Renal cortex interstitium (tissue), 11 donors: Measurements from ENCODE around the gene PTGIR. TPM values are rescaled to one million over a fixed set of nuclear protein-coding genes. Genes with fewer than 3 reads are reported as not detected.

Experiments
- DNase-seq, 11 donors: peaks; one replicate each; pipeline ENCODE4 v3.0.0-alpha.2; 2013; ENCODE audit warnings: low read depth in 9 of 11, low spot score in 4 of 11; ENCODE audit errors: extremely low read depth in 1 of 11
- polyA plus RNA-seq, 3 donors: library from polyadenylated mRNA; unstranded; fragments of 120-200 nt; gene quantifications; one replicate each; pipeline ENCODE4 v1.2.1, GENCODE V29; 2013; ENCODE audit not compliant: insufficient read length in 3 of 3

The PTGIR gene
- polyA plus RNA-seq, 3 donors, result 1.3 to 2.8 (median 2.6) TPM

DNA sequence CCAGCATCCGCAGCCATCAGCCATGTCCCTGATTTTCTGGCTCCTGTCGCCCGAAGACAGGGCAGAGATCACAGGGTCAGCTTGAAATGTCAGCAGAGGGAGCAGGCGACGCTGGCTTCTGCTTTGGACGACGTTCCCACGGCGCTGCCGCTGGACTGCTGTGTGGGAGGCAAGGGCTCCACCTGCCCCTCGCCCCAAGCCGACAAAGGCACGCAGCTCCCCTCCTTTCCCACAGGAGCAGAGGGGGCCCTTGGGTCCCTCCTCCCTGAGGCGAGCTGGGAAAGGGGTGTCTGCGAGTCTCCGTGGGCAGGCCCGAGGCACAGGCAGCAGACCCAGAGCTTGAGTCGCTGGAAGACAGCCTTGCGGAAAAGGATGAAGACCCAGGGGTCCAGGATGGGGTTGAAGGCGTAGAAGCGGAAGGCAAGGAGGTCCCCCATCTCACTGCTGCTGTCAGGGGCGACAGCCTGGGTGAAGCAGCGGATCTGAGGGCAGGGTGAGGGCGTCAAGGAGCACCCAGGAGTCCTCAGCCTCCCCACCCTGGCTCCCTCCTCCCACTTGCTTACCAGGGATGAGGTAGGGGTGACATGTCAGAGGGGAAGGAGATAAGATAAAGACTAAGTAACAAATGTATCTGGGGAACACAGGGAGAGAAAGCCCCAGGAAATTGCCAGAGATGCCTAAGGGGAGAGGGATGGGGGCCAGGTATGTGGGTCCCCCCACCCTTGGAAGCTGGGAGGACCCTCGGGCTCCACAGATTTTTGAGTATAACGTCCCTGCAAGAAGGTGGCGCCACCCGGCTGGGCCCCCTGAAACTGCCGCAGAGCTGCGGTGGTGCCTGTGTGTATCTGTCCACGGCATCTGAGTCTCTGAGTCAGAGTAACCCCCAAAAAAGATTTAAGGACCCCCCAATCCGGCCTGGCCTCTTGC, 3.4 kb downstream of the PTGIR start:
- DNase-seq, result no peak

DNA sequence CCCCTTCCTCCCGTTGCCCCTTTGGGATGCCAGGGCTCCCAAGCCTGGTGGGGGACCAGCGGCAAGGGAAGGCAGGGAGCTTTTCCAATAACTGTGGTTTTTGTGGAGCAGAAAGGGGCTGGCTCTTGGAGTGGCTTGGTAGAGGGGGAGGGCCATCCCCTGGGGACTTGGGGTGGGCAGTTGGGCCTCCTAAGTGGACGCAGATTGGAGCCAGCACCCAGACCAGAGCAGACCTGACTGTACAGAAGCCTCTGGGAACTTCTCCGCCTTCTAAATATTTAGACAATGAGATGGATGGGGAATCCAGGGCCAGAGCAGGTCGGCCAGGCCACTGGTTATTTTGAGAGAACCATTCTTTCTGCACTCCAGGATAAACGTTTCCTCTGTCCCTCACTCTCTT, 4.2 kb downstream of the PTGIR start:
- no peak for DNase-seq

DNA sequence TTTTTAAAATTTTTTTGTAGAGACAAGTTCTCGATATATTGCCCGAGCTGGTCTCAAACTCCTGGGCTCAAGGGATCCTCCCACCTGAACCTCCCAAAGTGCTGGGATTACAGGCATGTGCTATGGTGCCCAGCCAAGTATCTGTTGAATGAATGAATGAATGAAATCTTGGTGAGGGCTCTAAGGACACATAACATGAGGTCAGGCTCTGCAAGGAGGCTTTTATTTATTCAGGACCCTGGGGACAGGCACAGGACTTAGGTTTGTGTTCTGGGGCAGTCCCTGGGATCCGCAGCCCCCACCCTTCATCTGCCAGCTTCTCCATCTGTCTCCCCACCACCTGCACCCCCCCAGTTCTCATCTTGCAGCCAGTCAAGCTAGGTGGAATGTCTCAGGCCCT, 4.6 kb downstream of the PTGIR start:
- no peak for DNase-seq

DNA sequence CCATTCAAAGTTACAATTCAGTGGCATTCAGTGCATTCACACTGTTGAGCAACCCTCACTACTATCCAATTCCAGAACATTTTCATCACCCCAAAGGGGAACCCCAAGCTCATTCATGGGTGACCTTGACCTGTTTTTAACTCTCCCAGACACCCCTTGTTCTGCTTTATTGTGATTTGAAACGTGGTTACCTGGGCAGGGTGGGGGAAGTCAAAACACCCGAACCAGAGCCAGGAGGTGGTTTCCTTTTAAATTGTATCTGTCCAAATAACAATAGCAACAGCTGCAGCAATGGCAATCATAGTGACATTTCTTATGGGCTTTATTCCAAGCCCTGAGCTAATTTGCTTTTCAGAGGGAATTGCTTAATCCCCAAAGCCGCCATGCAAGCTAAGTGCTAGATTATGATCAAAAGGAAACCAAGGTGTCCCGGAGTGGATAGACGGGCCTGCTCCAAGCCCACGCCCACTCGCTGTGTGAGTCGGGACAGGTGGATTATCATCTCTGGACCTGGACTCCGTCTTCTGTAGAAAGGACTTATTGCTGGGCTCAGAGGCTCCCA, 6.1 kb downstream of the PTGIR start:
- DNase-seq, result no peak

DNA sequence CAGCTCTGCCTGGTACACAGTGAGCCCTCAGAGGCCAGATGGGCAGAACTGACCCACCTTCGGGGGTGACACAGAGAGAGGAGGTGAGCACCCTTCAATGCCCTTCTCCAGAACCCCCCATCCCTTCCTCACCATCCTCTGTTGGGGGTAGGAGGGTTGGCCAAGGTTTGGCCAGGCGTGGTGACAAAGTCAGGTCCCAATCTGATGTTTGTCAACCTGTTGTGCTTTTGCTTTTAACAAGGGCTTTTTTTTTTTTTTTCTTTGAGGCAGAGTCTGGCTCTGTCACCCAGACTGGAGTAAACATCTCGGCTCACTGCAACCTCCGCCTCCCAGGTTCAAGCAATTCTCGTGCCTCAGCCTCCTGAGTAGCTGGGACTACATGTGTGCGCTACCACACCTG, 7.3 kb downstream of the PTGIR start:
- no peak for DNase-seq

DNA sequence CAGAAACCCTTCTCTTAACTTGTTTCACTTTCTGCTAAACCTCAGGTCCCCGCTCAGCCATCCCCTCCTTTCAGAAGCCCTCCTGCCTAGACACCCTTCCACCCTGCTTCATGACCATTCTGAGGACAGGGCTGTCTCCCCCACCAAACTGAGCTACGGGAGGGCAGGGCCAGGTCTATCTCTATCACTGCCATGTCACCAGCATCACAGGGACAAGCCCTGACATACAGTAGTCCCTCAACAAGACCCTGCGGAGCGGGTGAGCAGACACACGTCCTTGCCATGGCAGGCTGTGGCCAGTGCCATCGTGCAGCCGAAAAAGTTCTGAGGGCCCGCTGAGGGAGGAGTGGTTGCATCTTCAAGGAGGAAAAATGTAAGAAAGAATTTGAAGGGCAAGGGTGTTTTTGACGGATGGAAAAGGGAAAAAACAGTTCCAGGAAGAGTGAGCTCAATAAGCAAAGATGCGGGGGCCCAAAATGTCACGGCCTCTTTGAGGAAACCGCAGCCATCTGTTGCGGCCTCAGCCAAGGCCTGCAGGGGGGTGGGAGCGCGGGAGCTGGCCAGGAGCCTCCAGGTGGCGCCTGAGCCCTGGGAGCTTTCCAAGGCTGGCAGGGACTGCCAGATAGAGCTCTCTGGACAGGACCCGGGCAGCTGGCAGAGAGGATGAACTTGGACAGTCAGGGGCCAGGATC, 8.1 kb downstream of the PTGIR start:
- DNase-seq, result no peak

DNA sequence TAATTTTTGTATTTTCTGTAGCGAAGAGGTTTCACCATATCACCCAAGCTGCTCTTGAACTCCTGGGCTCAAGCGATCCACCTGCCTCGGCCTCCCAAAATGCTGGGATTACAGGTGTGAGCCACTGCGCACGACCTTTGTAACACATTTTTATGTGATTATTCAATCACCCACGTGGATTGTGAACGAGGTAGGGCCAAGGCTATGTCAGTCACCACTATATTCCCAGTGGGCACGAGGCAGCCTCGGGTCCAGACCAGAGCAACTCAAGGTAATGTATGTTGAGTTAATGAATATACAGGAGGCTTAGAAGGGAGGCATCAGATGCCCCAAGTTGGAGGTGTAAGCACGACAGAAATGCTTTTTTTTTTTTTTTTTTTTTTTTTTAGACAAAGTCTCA, 8.9 kb downstream of the PTGIR start:
- no peak for DNase-seq

DNA sequence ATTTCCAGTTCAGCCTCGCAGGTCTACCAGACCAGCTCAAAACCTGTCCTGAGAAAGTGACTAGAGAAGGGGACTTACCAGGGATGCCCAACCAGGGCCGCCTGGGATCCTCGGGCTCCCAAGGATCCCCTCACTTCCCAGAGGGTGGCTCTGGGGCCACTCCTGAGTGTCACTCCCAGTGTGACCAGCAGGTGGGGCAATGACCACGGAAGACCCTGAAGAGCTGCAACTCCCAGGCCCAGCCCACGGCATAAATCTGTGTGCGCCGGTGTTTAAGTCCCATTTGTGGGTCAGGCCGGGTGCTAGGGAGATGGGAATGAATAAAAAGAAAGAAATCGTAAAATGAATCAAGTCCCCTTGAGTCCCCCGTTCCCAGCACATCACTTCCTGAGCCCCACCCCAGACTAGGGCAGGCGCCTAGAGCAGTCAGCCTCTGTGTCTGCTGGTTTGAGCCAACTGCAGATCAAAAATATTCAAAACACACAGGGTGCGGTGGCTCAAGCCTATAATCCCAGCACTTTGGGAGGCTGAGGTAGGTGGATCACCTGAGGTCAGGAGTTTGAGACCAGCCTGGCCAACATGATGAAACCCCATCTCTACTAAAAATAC, 10.7 kb downstream of the PTGIR start:
- peak in 6 of 11 donors; percentile 67 to 76 (median 74) for DNase-seq

DNA sequence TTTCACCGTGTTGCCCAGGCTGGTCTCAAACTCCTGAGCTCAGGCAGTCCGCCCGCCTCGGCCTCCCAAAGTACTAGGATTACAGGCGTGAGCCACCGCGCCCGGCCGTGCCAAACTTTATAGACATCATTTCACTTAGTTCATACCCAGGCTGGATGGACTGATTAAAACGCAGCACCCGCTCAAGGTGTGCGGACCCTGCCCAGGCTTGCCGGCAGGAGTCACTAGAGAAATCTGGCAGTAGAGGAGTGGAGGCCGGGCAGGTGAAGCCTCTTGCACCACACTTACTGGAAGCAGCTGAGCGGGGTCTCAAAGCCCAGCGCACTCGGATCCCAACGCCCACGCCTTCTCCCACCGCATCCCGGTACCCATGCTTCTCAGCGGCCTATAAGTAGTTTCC, 11.4 kb downstream of the PTGIR start:
- no peak for DNase-seq

DNA sequence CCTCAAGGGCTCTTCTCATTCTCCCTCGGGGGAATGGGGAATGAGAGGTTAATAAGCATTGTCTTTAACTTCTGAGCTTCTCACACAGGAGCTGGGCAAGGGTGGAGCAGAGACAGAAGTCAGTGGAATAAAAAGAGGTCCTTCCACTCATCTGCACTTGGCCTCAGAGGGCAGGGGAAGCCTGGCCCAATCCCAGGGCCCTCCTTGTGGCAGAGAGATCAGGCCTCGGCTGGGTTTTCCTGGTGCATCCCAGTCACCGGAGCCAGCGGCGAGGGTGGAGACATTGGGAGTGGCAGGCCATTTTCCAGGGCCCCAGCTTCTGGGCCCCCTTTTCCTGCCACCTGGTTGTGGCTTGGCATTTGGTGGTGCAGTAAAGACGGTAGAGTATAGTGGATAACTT, 13.1 kb downstream of the PTGIR start:
- DNase-seq, result no peak

DNA sequence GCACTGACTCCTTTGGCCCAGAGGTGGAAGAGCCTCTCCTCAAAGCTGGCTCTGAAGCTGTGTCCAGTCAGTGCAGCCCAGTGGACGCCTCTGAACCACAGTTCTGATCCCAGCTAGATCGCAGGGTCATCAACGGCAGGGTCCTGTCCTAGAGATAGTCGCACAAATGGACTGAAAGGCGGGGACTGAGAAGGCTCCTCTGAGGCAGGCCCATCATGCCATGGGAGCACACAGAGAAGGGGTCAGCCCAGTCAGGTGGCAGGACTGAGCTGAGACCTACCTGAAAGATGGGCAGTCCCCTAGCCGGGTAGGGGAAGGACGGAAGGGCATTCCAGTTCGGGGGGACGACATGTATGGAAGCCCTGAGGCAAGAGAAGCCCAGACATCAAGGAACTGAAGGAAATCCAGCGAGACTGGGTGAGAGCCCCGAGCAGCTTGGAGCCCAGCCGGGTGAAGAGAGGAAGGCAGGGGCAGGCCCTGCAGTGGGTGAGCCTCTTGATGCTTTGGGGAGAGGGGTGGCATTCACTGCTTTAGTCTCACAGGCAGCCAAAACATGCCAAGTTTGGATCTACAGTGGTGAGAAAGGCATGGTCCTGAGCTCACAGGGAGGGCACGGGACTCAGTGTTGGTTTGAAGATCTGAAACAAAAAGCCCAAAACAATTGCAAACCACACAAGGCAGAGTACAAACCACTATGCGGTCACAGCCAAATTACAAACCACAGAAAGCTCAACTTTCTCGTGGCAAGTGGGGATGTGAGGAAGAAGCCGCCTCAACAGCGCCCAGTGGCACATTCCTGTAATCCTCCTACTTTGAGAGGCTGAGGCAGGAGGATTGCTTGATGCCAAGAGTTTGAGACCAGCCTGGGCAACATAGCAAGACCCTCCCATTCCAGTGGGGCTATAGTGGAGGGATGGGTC, 13.8 kb downstream of the PTGIR start:
- DNase-seq, result no peak

DNA sequence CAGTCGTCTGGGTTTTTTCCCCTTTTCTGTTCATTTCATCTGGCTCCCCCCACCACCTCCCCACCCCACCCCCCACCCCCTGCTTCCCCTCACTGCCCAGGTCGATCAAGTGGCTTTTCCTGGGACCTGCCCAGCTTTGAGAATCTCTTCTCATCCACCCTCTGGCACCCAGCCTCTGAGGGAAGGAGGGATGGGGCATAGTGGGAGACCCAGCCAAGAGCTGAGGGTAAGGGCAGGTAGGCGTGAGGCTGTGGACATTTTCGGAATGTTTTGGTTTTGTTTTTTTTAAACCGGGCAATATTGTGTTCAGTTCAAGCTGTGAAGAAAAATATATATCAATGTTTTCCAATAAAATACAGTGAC, 14.5 kb downstream of the PTGIR start:
- DNase-seq, result no peak

DNA sequence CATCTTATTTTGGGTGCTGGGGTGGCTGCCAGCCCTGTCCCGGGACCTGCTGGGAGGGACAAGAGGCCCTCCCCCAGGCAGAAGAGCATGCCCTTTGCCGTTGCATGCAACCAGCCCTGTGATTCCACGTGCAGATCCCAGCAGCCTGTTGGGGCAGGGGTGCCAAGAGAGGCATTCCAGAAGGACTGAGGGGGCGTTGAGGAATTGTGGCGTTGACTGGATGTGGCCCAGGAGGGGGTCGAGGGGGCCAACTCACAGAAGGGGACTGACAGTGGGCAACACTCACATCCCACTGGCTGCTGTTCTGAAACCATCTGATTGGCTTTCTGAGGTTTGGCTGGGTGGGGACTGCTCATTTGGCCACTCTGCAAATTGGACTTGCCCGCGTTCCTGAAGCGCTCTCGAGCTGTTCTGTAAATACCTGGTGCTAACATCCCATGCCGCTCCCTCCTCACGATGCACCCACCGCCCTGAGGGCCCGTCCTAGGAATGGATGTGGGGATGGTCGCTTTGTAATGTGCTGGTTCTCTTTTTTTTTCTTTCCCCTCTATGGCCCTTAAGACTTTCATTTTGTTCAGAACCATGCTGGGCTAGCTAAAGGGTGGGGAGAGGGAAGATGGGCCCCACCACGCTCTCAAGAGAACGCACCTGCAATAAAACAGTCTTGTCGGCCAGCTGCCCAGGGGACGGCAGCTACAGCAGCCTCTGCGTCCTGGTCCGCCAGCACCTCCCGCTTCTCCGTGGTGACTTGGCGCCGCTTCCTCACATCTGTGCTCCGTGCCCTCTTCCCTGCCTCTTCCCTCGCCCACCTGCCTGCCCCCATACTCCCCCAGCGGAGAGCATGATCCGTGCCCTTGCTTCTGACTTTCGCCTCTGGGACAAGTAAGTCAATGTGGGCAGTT, 15.1 kb downstream of the PTGIR start:
- DNase-seq, result no peak

DNA sequence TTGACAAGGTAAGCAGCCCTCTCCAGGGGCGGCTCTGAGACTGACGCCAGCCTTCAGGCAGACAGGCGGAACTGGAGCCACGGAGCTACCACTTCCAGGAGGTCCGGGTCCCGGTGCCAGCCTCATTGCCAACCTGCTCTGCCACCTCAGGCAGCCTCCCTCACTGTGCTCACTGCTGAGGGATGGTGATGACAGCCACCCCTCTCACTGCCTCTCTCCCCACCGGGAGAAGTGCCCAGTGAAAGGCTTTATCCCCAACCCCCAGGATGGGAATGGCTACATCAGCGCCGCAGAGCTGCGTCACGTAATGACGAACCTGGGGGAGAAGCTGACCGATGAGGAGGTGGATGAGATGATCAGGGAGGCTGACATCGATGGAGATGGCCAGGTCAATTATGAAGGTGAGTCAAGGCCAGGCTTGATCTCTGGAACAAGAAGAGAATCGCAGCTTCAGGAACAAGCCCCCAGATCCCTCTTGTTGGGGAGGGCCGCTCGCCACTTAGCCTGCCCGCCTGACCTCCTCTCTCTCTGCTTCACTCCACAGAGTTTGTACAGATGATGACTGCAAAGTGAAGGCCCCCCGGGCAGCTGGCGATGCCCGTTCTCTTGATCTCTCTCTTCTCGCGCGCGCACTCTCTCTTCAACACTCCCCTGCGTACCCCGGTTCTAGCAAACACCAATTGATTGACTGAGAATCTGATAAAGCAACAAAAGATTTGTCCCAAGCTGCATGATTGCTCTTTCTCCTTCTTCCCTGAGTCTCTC, 16.1 kb downstream of the PTGIR start:
- no peak for DNase-seq

DNA sequence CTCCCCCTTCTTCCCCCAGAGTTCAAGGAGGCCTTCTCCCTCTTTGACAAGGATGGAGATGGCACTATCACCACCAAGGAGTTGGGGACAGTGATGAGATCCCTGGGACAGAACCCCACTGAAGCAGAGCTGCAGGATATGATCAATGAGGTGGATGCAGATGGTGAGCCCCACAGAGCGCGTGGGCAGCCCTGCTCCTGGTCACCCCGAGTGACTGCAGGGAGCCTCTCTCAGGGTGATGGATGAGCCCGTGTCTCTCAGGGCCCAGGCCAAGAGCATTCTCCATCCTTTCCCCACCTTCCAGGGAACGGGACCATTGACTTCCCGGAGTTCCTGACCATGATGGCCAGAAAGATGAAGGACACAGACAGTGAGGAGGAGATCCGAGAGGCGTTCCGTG, 16.7 kb downstream of the PTGIR start:
- no peak for DNase-seq

DNA sequence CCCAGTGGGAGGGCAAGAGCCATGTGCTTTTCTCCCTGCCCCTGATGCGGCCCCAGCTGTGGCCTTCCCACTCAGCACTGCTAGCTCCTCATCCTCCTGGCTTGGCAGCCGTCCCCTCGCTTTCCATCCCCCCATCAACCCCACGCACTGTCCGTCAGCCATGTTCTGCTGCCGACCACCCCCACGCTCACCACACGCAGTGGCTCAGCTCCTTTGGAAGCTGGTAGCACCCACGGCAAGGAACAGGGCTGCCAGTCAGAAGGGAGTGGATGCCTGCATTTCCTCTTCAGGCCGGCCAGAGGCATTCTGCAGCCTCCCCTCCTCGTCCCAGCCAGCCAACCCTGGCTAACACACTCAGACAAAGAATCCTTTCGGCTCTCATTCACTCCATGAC, 17.4 kb downstream of the PTGIR start:
- no peak for DNase-seq
